Liver (tissue), 9 donors: ENCODE measurements around the gene TMC2. TPM values are rescaled to one million over a fixed set of nuclear protein-coding genes. Genes with fewer than 3 reads are reported as not detected.

Experiments used
- DNase-seq: peaks from one replicate; pipeline ENCODE4 v3.0.0-alpha.2; 2017; ENCODE audit warnings: low spot score
- H3K27ac ChIP-seq, 2 donors: one replicate each; pipeline ENCODE4 v1.7.0; 2013; ENCODE audit warnings: inconsistent platforms in 2 of 2, low read length in 2 of 2, control low read depth in 1 of 2, low read depth in 1 of 2, mild to moderate bottlenecking in 1 of 2
- H3K27me3 ChIP-seq, 4 donors: one replicate each; pipeline versions ENCODE4 v1.6.1 to v1.7.0; 2013; ENCODE audit warnings: low read length in 3 of 4, inconsistent platforms in 1 of 4, mild to moderate bottlenecking in 1 of 4, moderate library complexity in 1 of 4; ENCODE audit not compliant: control insufficient read depth in 4 of 4, insufficient read depth in 4 of 4
- H3K36me3 ChIP-seq, 4 donors: one replicate each; pipeline versions ENCODE4 v1.6.1 to v1.7.0; 2013; ENCODE audit warnings: low read length in 3 of 4, mild to moderate bottlenecking in 3 of 4, low read depth in 1 of 4, moderate library complexity in 1 of 4; ENCODE audit not compliant: control insufficient read depth in 4 of 4, insufficient read depth in 3 of 4
- H3K4me1 ChIP-seq, 4 donors: one replicate each; pipeline versions ENCODE4 v1.6.1 to v1.7.0; 2013; ENCODE audit warnings: low read length in 3 of 4, mild to moderate bottlenecking in 3 of 4, moderate library complexity in 1 of 4; ENCODE audit not compliant: control insufficient read depth in 4 of 4, insufficient read depth in 4 of 4
- H3K4me3 ChIP-seq, 3 donors: one replicate each; pipeline versions ENCODE4 v1.6.1 to v1.7.0; 2013; ENCODE audit warnings: low read length in 3 of 3, control low read depth in 1 of 3, low read depth in 1 of 3, mild to moderate bottlenecking in 1 of 3
- H3K9ac ChIP-seq, 2 donors: one replicate each; pipeline ENCODE4 v1.7.0; 2013; ENCODE audit warnings: low read length in 2 of 2, mild to moderate bottlenecking in 2 of 2, moderate library complexity in 2 of 2, control low read depth in 1 of 2, low read depth in 1 of 2
- H3K9me3 ChIP-seq, 4 donors: one replicate each; pipeline versions ENCODE4 v1.6.1 to v1.7.0; 2013; ENCODE audit warnings: low read length in 3 of 4; ENCODE audit not compliant: control insufficient read depth in 4 of 4
- ATF3 ChIP-seq: IDR thresholded peaks from 2 replicates; pipeline ENCODE4 v1.6.1; 2016; ENCODE audit warnings: antibody characterized with exemption
- CTCF ChIP-seq: fragments of 150-350 bp; IDR thresholded peaks from 2 replicates; pipeline ENCODE4 v1.5.1; 2017; ENCODE audit warnings: improper control_type of control experiment, low read depth, low read length; ENCODE audit not compliant: missing input control
- EGR1 ChIP-seq, 2 donors: IDR thresholded peaks; 2 replicates each; pipeline ENCODE4 v1.6.1; 2016 to 2018; ENCODE audit warnings: antibody characterized with exemption in 2 of 2, low read depth in 2 of 2
- FOXA1 ChIP-seq: IDR thresholded peaks from 2 replicates; pipeline ENCODE4 v1.6.1; 2016; ENCODE audit warnings: antibody characterized with exemption
- FOXA2 ChIP-seq: IDR thresholded peaks from 2 replicates; pipeline ENCODE4 v1.6.1; 2016; ENCODE audit warnings: antibody characterized with exemption
- GABPA ChIP-seq, 2 donors: IDR thresholded peaks in 1 of 2; conservative IDR thresholded peaks in 1 of 2; 2 replicates each; pipeline ENCODE4 v1.6.1; 2016; ENCODE audit warnings: antibody characterized with exemption in 2 of 2, mild to moderate bottlenecking in 1 of 2, moderate library complexity in 1 of 2
- HNF4A ChIP-seq, 2 donors: conservative IDR thresholded peaks; 2 replicates each; pipeline ENCODE4 v1.6.1; 2016; ENCODE audit warnings: antibody characterized with exemption in 2 of 2, mild to moderate bottlenecking in 2 of 2
- HNF4G ChIP-seq: IDR thresholded peaks from 2 replicates; pipeline ENCODE4 v1.6.1; 2016; ENCODE audit warnings: antibody characterized with exemption
- JUND ChIP-seq, 2 donors: IDR thresholded peaks; 2 replicates each; pipeline ENCODE4 v1.6.1; 2016; ENCODE audit warnings: antibody characterized with exemption in 2 of 2
- NR2F2 ChIP-seq: IDR thresholded peaks from 2 replicates; pipeline ENCODE4 v1.6.1; 2016; ENCODE audit warnings: antibody characterized with exemption
- RAD21 ChIP-seq, 2 donors: IDR thresholded peaks; 2 replicates each; pipeline ENCODE4 v1.6.1; 2016; ENCODE audit warnings: antibody characterized with exemption in 2 of 2, mild to moderate bottlenecking in 2 of 2
- REST ChIP-seq: IDR thresholded peaks from 2 replicates; pipeline ENCODE4 v1.6.1; 2016; ENCODE audit warnings: antibody characterized with exemption, mild to moderate bottlenecking
- RXRA ChIP-seq, 2 donors: IDR thresholded peaks; 2 replicates each; pipeline ENCODE4 v1.6.1; 2017 to 2018; ENCODE audit warnings: antibody characterized with exemption in 2 of 2, mild to moderate bottlenecking in 1 of 2
- SP1 ChIP-seq: IDR thresholded peaks from 2 replicates; pipeline ENCODE4 v1.6.1; 2018; ENCODE audit warnings: antibody characterized with exemption, mild to moderate bottlenecking
- TAF1 ChIP-seq: conservative IDR thresholded peaks from 2 replicates; pipeline ENCODE4 v1.6.1; 2016; ENCODE audit warnings: antibody characterized with exemption, mild to moderate bottlenecking
- YY1 ChIP-seq: IDR thresholded peaks from 2 replicates; pipeline ENCODE4 v1.6.1; 2016; ENCODE audit warnings: antibody characterized with exemption, mild to moderate bottlenecking
- ZBTB33 ChIP-seq: IDR thresholded peaks from 2 replicates; pipeline ENCODE4 v1.6.1; 2016; ENCODE audit warnings: antibody characterized with exemption
- WGBS: extraction: QIAGEN DNeasy Blood & Tissue Kit; methylation state at CpG from one replicate; pipeline ENCODE4 v1.1.7; 2013; 5-methylcytosine and 5-hydroxymethylcytosine counted together
- polyA plus RNA-seq, 2 donors: library from polyadenylated mRNA; stranded (reverse) in 1 of 2; unstranded in 1 of 2; fragments of 200-250 nt in 1 of 2; fragments of >200 nt in 1 of 2; fragmentation: Nextera tagmentation in 1 of 2; extraction: Ambion mirVana in 1 of 2; gene quantifications; one replicate each; pipeline versions ENCODE4 v1.2.1 to v1.2.3, GENCODE V29; 2013 to 2015
- total RNA-seq, 2 donors: library from RNA; depleted of rRNA; stranded (reverse); fragments of >200 nt; gene quantifications; one replicate each; pipeline ENCODE4 v1.2.3, GENCODE V29; 2014
- TF ChIP-seq, protein P1 (sequence below): IDR thresholded peaks from 2 replicates; pipeline ENCODE4 v1.6.1; 2016; ENCODE audit warnings: antibody characterized with exemption
- donor health status: healthy.
- donor health status: healthy.
- donor health status: healthy.
- donor health status: healthy.
- donor health status: healthy.

The TMC2 gene
- total and polyA plus RNA-seq, 4 donors = not detected

DNA sequence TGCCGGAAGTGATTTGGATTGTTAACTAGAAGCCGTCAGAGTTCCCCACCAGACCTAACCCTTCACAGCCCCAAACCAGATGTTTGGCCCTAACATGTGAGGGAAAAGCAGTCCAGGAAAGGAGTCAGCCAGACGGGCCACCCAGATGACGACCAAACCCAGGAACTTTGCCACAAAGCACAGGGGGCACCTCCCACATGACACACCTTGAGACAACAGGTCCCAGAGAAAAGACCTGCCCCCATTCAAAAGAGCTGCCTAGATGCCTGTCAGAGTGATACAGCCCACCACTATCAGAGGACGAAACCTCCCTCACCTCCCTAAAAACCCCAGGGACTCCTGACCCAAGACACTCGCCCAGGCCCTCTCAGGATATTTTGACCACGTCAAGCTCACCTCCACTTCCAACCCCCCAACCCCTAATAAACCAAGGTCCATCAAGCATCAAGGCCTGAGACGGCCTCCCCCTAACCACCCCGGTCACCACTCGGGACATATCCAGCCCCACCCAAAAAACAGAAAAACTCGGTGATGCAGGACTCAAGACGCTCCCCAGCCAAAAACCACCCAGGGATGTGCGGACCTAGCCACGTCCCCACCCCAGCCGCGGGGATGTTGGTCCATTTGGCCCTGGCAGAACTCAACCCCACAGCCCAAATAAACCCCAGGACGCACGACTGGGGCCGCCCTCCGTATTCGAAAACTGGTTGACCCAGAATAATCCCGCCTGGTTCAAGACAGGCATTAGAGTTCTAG is 28.3 kb upstream of the TMC2 start:
- no peaks in the 10 kb centered on the region for H3K27me3 ChIP-seq
- peaks cover 3 to 15% (median 9%) of the 10 kb centered on the region in 4 donors for H3K4me1 ChIP-seq
- H3K9ac ChIP-seq = peak overlapping the region; percentile 76 to 93
- 15% methylated on average over 22 of the region's 22 CpGs for WGBS
- H3K36me3 ChIP-seq = no peaks in the 10 kb centered on the region
- H3K4me3 ChIP-seq = peak overlapping the region; percentile 66 to 84 (median 71)
- TF ChIP-seq NR2F2 (no peak), REST (no peak), EGR1 (IDR thresholded peaks at IDR 0.05; ENCODE audit: low read depth in 2 of 2) (no peak), FOXA1 (no peak), YY1 (no peak), RAD21 (IDR thresholded peaks at IDR 0.05) (no peak), ATF3 (no peak), HNF4G (no peak), SP1 (no peak), CTCF (no peak), TAF1 (no peak), ZBTB33 (no peak), GABPA (IDR thresholded peaks at IDR 0.05 in 1 of 2, conservative IDR thresholded peaks at IDR 0.05 in 1 of 2) (no peak), HNF4A (conservative IDR thresholded peaks at IDR 0.05) (no peak), RXRA (IDR thresholded peaks at IDR 0.05) (no peak), FOXA2 (no peak), JUND (IDR thresholded peaks at IDR 0.05) (no peak)
- TF ChIP-seq, protein P1, sequence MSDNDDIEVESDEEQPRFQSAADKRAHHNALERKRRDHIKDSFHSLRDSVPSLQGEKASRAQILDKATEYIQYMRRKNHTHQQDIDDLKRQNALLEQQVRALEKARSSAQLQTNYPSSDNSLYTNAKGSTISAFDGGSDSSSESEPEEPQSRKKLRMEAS = no peak
- DNase-seq = no peak
- peak overlapping the region; percentile 59 to 77 for H3K27ac ChIP-seq
- no peaks in the 10 kb centered on the region for H3K9me3 ChIP-seq
